ENCODE data around the gene SLC25A6. TPM values are rescaled to one million over a fixed set of nuclear protein-coding genes. Genes with fewer than 3 reads are reported as not detected.
"Not testable (repeated sequence)": the region's sequence is repeated elsewhere in the genome, so short reads cannot be mapped to it uniquely, and the experiment has no call there.

Gene SLC25A6
- total RNA-seq, 6 experiments from 2014 or later: 295 to 345 (median 320) TPM

DNA sequence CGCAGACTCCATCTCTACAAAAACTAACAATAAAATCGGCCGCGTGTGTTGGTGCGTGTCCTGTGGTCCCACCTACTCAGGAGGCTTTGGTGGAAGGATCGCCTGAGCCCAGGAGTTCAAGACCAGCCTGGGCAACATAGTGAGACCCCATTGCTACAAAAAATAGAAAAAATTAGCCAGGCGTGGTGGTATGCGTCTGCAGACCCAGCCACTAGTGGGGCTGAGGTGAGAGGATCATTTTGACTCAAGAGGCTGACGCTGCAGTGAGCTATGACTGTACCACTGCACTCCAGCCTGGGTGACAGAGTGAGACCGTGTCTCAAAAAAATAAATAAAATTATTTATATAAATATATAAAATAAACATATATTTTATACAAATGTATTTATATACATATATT is 38.5 kb upstream of the SLC25A6 start:
- H3K9me3 Mint-ChIP-seq: no peaks in the 10 kb centered on the region
- TF ChIP-seq, protein P1, sequence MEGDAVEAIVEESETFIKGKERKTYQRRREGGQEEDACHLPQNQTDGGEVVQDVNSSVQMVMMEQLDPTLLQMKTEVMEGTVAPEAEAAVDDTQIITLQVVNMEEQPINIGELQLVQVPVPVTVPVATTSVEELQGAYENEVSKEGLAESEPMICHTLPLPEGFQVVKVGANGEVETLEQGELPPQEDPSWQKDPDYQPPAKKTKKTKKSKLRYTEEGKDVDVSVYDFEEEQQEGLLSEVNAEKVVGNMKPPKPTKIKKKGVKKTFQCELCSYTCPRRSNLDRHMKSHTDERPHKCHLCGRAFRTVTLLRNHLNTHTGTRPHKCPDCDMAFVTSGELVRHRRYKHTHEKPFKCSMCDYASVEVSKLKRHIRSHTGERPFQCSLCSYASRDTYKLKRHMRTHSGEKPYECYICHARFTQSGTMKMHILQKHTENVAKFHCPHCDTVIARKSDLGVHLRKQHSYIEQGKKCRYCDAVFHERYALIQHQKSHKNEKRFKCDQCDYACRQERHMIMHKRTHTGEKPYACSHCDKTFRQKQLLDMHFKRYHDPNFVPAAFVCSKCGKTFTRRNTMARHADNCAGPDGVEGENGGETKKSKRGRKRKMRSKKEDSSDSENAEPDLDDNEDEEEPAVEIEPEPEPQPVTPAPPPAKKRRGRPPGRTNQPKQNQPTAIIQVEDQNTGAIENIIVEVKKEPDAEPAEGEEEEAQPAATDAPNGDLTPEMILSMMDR (IDR thresholded peaks at IDR 0.05): no peak
- no peaks in the 10 kb centered on the region for H3K4me1 Mint-ChIP-seq (ENCODE audit: low read depth)
- DNase-seq: no peak
- H3K4me3 Mint-ChIP-seq: no peak overlapping the region
- peaks cover 2% of the 10 kb centered on the region for H3K27me3 Mint-ChIP-seq (ENCODE audit: insufficient read depth)
- H3K36me3 Mint-ChIP-seq (ENCODE audit: low read depth): peaks cover 15% of the 10 kb centered on the region
- no peak overlapping the region for H3K27ac Mint-ChIP-seq

DNA sequence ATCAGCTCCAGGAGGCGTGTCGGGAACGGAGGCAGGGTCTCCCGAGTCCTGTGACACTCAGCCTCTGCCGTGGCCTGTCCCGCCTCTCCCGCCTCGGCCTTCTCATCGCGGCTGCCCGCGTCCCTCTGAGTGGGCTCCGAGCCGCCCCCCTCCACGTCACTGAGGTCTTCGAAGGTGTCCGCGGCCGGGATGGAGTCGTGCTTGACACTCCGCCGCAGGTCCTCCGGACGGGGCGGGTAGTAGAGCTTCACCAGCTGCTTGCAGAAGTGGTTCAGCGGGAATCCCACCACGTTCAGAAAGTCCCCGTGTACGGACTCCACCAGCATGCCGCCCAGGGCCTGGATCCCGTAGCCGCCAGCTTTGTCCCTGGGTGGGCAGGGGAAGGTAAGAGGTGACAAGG is 35.8 kb upstream of the SLC25A6 start:
- no peak for DNase-seq
- Mint-ChIP-seq H3K9me3 (peaks cover 20% of the 10 kb centered on the region), H3K36me3 (ENCODE audit: low read depth) (peaks cover 40% of the 10 kb centered on the region), H3K27ac (no peak overlapping the region), H3K4me3 (no peak overlapping the region), H3K27me3 (ENCODE audit: insufficient read depth) (peaks cover 3% of the 10 kb centered on the region), H3K4me1 (ENCODE audit: low read depth) (no peaks in the 10 kb centered on the region)
- TF ChIP-seq, protein P1 (IDR thresholded peaks at IDR 0.05): no peak

DNA sequence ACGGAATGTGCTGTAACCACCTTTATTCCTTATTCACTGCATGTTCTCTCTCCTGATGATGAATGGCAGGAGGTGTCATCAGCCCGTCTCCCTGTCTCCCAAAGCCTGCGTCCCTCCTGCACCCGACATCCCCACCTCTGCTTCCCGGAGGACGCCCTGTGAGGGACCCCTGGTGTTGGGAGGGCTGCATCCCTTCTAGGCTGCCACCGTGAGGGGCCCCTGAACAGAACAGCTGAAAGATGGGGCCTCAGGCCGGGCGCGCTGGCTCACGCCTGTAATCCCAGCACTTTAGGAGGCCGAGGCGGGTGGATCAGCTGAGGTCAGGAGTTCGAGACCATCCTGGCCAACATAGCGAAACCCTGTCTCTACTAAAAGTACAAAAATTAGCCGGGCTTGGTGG is 34.4 kb upstream of the SLC25A6 start:
- not testable (repeated sequence) for DNase-seq; H3K27ac Mint-ChIP-seq; H3K4me1 Mint-ChIP-seq (ENCODE audit: low read depth); H3K4me3 Mint-ChIP-seq; H3K27me3 Mint-ChIP-seq (ENCODE audit: insufficient read depth)
- peaks cover 34% of the 10 kb centered on the region for H3K9me3 Mint-ChIP-seq
- H3K36me3 Mint-ChIP-seq (ENCODE audit: low read depth): peaks cover 55% of the 10 kb centered on the region

DNA sequence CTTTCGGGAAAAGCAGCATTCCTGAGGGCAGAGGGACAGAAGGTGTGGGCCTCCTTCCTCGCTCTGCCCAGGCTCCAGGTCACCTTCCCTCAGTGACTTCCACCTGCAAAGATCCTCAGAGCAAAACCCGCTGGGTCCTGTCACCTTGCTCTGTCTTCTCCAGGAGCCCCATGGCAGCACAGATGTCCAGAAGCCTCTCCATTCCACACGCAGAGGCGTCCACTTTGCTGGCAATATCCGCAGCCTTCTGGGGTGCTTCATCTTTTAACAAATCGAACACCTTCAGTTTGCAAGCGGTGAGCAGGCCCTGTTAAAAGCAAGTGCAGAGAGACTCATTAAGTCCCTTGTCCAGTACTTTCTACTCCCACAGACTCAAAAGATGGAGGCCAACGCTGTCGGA is 33.5 kb upstream of the SLC25A6 start:
- Mint-ChIP-seq H3K9me3 (peaks cover 38% of the 10 kb centered on the region), H3K36me3 (ENCODE audit: low read depth) (peaks cover 56% of the 10 kb centered on the region), H3K4me1 (ENCODE audit: low read depth) (no peaks in the 10 kb centered on the region), H3K4me3 (no peak overlapping the region), H3K27me3 (ENCODE audit: insufficient read depth) (peaks cover 7% of the 10 kb centered on the region), H3K27ac (no peak overlapping the region)
- no peak for DNase-seq
- TF ChIP-seq, protein P1 (IDR thresholded peaks at IDR 0.05): no peak

DNA sequence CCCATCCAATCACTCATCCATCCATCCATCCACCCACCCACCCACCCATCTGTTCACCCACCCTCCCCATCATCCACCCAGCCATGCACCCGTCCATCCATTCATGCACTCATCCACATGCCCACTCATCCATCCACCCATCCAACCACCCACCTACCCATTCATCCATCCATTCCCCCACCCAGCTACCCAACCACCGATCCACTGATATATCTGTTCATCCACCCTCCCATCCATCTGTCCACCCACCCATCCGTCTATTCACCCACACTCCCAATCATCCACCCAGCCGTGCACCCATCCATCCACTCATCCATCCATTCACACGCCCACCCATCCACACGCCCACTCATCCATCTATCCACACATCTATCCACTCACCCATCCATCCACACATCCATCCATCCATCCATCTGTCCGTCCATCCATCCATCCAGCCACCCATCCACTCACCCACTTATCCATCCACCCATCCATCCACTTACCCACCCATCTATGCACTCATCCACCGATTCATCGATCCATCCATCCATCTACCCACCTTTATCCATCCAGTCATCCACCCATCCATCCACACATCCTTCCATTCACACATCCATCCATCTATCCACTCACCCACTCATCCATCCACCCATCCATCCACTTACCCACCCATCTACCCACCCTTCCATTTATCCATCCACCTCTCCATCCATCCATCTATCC is 32.4 kb upstream of the SLC25A6 start:
- peaks cover 11% of the 10 kb centered on the region for H3K27me3 Mint-ChIP-seq (ENCODE audit: insufficient read depth)
- peaks cover 63% of the 10 kb centered on the region for H3K36me3 Mint-ChIP-seq (ENCODE audit: low read depth)
- no peak for DNase-seq
- peaks cover 46% of the 10 kb centered on the region for H3K9me3 Mint-ChIP-seq
- no peak overlapping the region for H3K27ac Mint-ChIP-seq
- H3K4me1 Mint-ChIP-seq (ENCODE audit: low read depth): no peaks in the 10 kb centered on the region
- no peak overlapping the region for H3K4me3 Mint-ChIP-seq
- TF ChIP-seq, protein P1 (IDR thresholded peaks at IDR 0.05): no peak

DNA sequence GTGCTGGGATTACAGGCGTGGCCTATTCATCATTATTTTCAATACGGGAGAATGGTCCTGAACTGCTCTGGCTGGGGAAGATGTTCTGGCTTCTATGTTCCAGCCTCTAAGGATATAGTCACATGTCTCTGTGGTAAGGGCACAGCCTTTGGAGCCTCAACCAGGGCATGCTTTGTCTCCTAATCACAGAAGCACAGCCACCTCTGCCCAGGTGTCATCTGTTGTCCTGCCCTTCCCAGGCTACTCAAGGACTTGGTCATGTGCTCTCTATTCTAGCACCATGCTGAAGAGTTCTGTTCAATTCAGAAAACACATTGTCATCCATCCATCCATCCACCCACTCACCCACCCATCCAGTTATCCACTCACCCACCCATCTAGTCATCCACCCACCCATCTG is 31.3 kb upstream of the SLC25A6 start:
- TF ChIP-seq, protein P1 (IDR thresholded peaks at IDR 0.05): no peak
- peaks cover 63% of the 10 kb centered on the region for H3K36me3 Mint-ChIP-seq (ENCODE audit: low read depth)
- no peak overlapping the region for H3K4me3 Mint-ChIP-seq
- H3K27ac Mint-ChIP-seq: no peak overlapping the region
- peaks cover 46% of the 10 kb centered on the region for H3K9me3 Mint-ChIP-seq
- no peak for DNase-seq
- H3K27me3 Mint-ChIP-seq (ENCODE audit: insufficient read depth): peaks cover 11% of the 10 kb centered on the region
- H3K4me1 Mint-ChIP-seq (ENCODE audit: low read depth): no peaks in the 10 kb centered on the region
